ENCODE results near the gene KRT81. TPM values are rescaled to one million over a fixed set of nuclear protein-coding genes. Genes with fewer than 3 reads are reported as not detected.

KRT81 gene
- total and polyA plus RNA-seq, 2 of the 4 experiments (the other 2 are of a cell fraction) = under 0.01 to 0.05 TPM

DNA sequence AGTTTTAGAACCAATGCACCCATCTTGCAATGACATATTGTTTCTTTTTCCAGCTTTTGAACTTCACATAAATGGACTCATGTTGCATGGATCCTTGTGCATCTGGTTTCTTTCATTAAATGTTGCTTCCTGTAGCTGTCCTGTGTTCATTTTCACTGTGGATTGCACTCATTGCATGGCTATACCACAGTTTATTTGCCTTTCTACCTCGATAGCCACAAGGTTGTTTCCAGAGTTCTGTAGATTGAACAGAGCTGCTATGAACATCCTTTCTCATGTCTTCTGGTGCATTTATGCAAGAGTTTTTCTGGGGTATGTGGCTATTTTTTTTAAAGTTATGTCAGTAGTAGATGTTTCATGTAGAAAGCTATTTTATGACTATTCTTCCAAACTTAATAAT, 3.5 kb upstream of the KRT81 start:
- no TSS peak for BruUV-seq (replicated peaks)
- dilution Hi-C loops (cut with HindIII; ENCODE audit: low sequenced_read_pairs, unreplicated experiment) = no loop called here
- no peaks in the 10 kb centered on the region for H3K9me1 ChIP-seq (ENCODE audit: insufficient read depth, low read length)

More for the DNA sequence above, 3.5 kb upstream of the KRT81 start:
- no peak overlapping the region for H3K4me2 ChIP-seq (ENCODE audit: low read depth, low read length)
- no CpG with 5 or more reads among the region's 1 CpG for WGBS, 2 experiments (ENCODE audit: extremely low coverage in 2 of 2, insufficient read length in 1 of 2)
- ChIA-PET CTCF (interaction anchor here (1.2 to 2.0 kb wide), 2 partner anchors 12 to 15 kb away, joined by 5 to 9 read pairs; no protein-coding TSS in a partner anchor), POLR2A (ENCODE audit: unreplicated experiment) (no interaction called here)
- no peak overlapping the region for H3K23ac ChIP-seq (ENCODE audit: low read depth, low read length)
- no peak overlapping the region for H4K91ac ChIP-seq (ENCODE audit: insufficient read depth, low read depth, low read length)
- 0 out of 2 replicates have a peak, but pooled peaks cover 2% of the 10 kb centered on the region for H3K9me3 ChIP-seq (ENCODE audit: control insufficient read depth, insufficient read depth, low read length)
- H3K27me3 ChIP-seq (ENCODE audit: control insufficient read depth, insufficient read depth, low read length) = peaks cover 42% of the 10 kb centered on the region
- H3K18ac ChIP-seq (ENCODE audit: low read depth, low read length) = no peak overlapping the region
- H3K4me1 ChIP-seq (ENCODE audit: control insufficient read depth, insufficient read depth, low read length) = no peaks in the 10 kb centered on the region
- DNase-seq = no peak
- intact Hi-C loops (cut with micrococcal nuclease) = no loop called here
- no peak overlapping the region for H2BK15ac ChIP-seq (ENCODE audit: low read depth, low read length)
- H3K27ac ChIP-seq (ENCODE audit: insufficient read depth, low read length) = no peak overlapping the region
- in situ Hi-C loops (cut with MboI; ENCODE audit: low sequenced_read_pairs) = no loop called here
- no peak overlapping the region for H3K4ac ChIP-seq (ENCODE audit: low read depth, low read length)
- H2AK5ac ChIP-seq (ENCODE audit: low read depth, low read length) = no peak overlapping the region
- H2BK120ac ChIP-seq (ENCODE audit: low read depth, low read length) = no peak overlapping the region
- H4K5ac ChIP-seq (ENCODE audit: low read depth, low read length) = no peak overlapping the region
- H3K4me3 ChIP-seq (ENCODE audit: insufficient read depth, low read depth, low read length) = no peak overlapping the region
- H3K56ac ChIP-seq (ENCODE audit: extremely low read depth, insufficient read depth, low read length) = no peak overlapping the region
- TF ChIP-seq SMC3 (IDR thresholded peaks at IDR 0.05; ENCODE audit: low read depth, low read length) (no peak), CEBPB (IDR thresholded peaks at IDR 0.05; ENCODE audit: low read depth, low read length) (no peak), MAZ (IDR thresholded peaks at IDR 0.05; ENCODE audit: borderline replicate concordance, low read depth, low read length) (no peak), MXI1 (IDR thresholded peaks at IDR 0.05; ENCODE audit: borderline replicate concordance, low read depth, low read length) (no peak), MAFK (IDR thresholded peaks at IDR 0.05; ENCODE audit: low read depth, low read length) (no peak), NFE2L2 (IDR thresholded peaks at IDR 0.05; ENCODE audit: low read depth, low read length) (no peak)
- no peak overlapping the region for H2AFZ ChIP-seq (replicated peaks; ENCODE audit: low read length, poor library complexity)
- H3K14ac ChIP-seq (replicated peaks; ENCODE audit: low read depth, low read length) = no peak overlapping the region
- no peaks in the 10 kb centered on the region for H3K36me3 ChIP-seq (ENCODE audit: control insufficient read depth, insufficient read depth, low read length)
- H3K79me1 ChIP-seq (ENCODE audit: low read depth in 1 of 2, low read length in 2 of 2) = no peaks in the 10 kb centered on the region
- H2BK5ac ChIP-seq (ENCODE audit: low read depth, low read length, poor library complexity, severe bottlenecking) = no peak overlapping the region
- no peak for ATAC-seq (ENCODE audit: low read depth)
- no peak overlapping the region for H3K9ac ChIP-seq (ENCODE audit: low read depth, low read length)
- no peak overlapping the region for H4K8ac ChIP-seq (ENCODE audit: low read depth in 2 of 2, low read length in 2 of 2)
- no peaks in the 10 kb centered on the region for H4K20me1 ChIP-seq (ENCODE audit: insufficient read depth, low read length)
- H2AK9ac ChIP-seq (replicated peaks; ENCODE audit: low read depth, low read length, poor library complexity) = no peak overlapping the region
- H2BK20ac ChIP-seq (ENCODE audit: low read depth, low read length) = no peak overlapping the region

All from IMR-90 (cell line).